HepG2 (cell line): Measurements from ENCODE around the gene TMEM255B. TPM values are rescaled to one million over a fixed set of nuclear protein-coding genes. Genes with fewer than 3 reads are reported as not detected.

Source experiments
- ATAC-seq: fragments of 200-7000 bp; cut with Tn5 transposase; 3 replicates; pipeline ENCODE4 v1.9.1; 2020; ENCODE audit warnings: mild to moderate bottlenecking, moderate library complexity
- BruUV-seq: library from RNA; stranded (reverse); fragments of 400-500 nt; replicated peaks from 2 replicates; lab custom pipeline; 2021; lab: Mats Ljungman, UMichigan
- CTCF ChIA-PET: fragments of 300-600 bp; formaldehyde crosslinking; extraction: SDS; loops from one replicate; lab custom pipeline; 2021; ENCODE audit warnings: low total read pairs, inconsistent platforms, low intra/inter-chr PET ratio; lab: Yijun Ruan, JAX
- POLR2A ChIA-PET: fragments of 350-600 bp; sonication (Branson Sonifier 250); formaldehyde crosslinking; loops from one replicate; lab custom pipeline; 2020; ENCODE audit warnings: antibody characterized with exemption, inconsistent platforms; lab: Yijun Ruan, JAX
- DNase-seq: peaks from one replicate; pipeline ENCODE4 v3.0.0-alpha.2; 2015; ENCODE audit warnings: low spot score
- FAIRE-seq: peaks from 3 replicates; lab custom pipeline; 2011; peaks lifted over from hg19 to GRCh38; lab: Jason Lieb, UNC
- H2AFZ ChIP-seq: one replicate; pipeline ENCODE4 v1.6.1; 2011; ENCODE audit warnings: low read length, inconsistent platforms
- H3K27ac ChIP-seq: fragments of 300-600 bp; 3 replicates; pipeline ENCODE4 v1.8.0; 2011; ENCODE audit warnings: mixed run types, mild to moderate bottlenecking, mixed read lengths, low read length, inconsistent platforms; ENCODE audit not compliant: insufficient read depth; ENCODE audit errors: extremely low read length
- H3K27me3 ChIP-seq, 2 experiments: fragments of 200-600 bp in 1 of 2; 2 replicates in 1 of 2; 3 replicates in 1 of 2; pipeline versions ENCODE4 v1.6.0 to v1.8.0; 2011; ENCODE audit warnings: low read length in 2 of 2, mild to moderate bottlenecking in 2 of 2, moderate library complexity in 2 of 2, inconsistent platforms in 1 of 2; ENCODE audit not compliant: insufficient read depth in 2 of 2, control insufficient read depth in 1 of 2
- H3K36me3 ChIP-seq, 2 experiments: fragments of 200-600 bp in 1 of 2; replicated peaks in 1 of 2; 2 replicates in 1 of 2; 3 replicates in 1 of 2; pipeline versions ENCODE4 v1.5.1 to v1.8.0; 2011; ENCODE audit warnings: low read length in 2 of 2, inconsistent platforms in 1 of 2; ENCODE audit not compliant: insufficient read depth in 2 of 2, control insufficient read depth in 1 of 2
- H3K4me1 ChIP-seq: 2 replicates; pipeline ENCODE4 v1.5.1; 2012; ENCODE audit warnings: low read length, inconsistent platforms; ENCODE audit not compliant: insufficient read depth
- H3K4me2 ChIP-seq: 2 replicates; pipeline ENCODE4 v1.6.0; 2011; ENCODE audit warnings: low read depth, low read length, inconsistent platforms
- H3K4me3 ChIP-seq, 3 experiments: fragments of 200-600 bp in 1 of 3; sonication (generic), shearing (Covaris generic) in 1 of 3; replicated peaks in 1 of 3; 2 replicates each; pipeline ENCODE4 v1.5.1; 2011 to 2016; ENCODE audit warnings: low read length in 3 of 3, inconsistent platforms in 2 of 3, low read depth in 2 of 3, mild to moderate bottlenecking in 2 of 3, control low read depth in 1 of 3, mixed read lengths in 1 of 3; ENCODE audit not compliant: insufficient read depth in 1 of 3
- H3K79me2 ChIP-seq: one replicate; pipeline ENCODE4 v1.6.1; 2011; ENCODE audit warnings: low read length, inconsistent platforms; ENCODE audit not compliant: insufficient read depth
- H3K9ac ChIP-seq: 2 replicates; pipeline ENCODE4 v1.6.0; 2011; ENCODE audit warnings: mild to moderate bottlenecking, low read depth, low read length, inconsistent platforms; ENCODE audit not compliant: insufficient read depth
- H3K9me3 ChIP-seq: 2 replicates; pipeline ENCODE4 v1.5.1; 2012; ENCODE audit warnings: mild to moderate bottlenecking, low read length
- H4K20me1 ChIP-seq: 2 replicates; pipeline ENCODE4 v1.6.0; 2011; ENCODE audit warnings: inconsistent platforms, mild to moderate bottlenecking, low read length, moderate library complexity; ENCODE audit not compliant: insufficient read depth
- FOXP1 ChIP-seq, 2 experiments: fragments of 450-650 bp in 1 of 2; IDR thresholded peaks; 2 replicates each; pipeline ENCODE4 v1.6.1; 2017 to 2018; ENCODE audit warnings: antibody characterized with exemption in 1 of 2
- MED13 ChIP-seq: sonication (generic); formaldehyde crosslinking; IDR thresholded peaks from 2 replicates; pipeline ENCODE4 v1.5.0; 2020; ENCODE audit warnings: missing genetic modification reagents
- PBX3 ChIP-seq: sonication (generic); formaldehyde crosslinking; IDR thresholded peaks from 2 replicates; pipeline ENCODE4 v1.8.1; 2023; ENCODE audit warnings: missing genetic modification reagents, inconsistent platforms, borderline replicate concordance
- RNF2 ChIP-seq: fragments of 450-650 bp; conservative IDR thresholded peaks from 2 replicates; pipeline ENCODE4 v1.6.1; 2016; ENCODE audit warnings: low read depth
- TOPORS ChIP-seq: sonication (generic); formaldehyde crosslinking; IDR thresholded peaks from 2 replicates; pipeline ENCODE4 v1.8.0; 2023; ENCODE audit warnings: mild to moderate bottlenecking, missing genetic modification reagents
- YY1 ChIP-seq: IDR thresholded peaks from 2 replicates; pipeline ENCODE4 v1.6.1; 2011; ENCODE audit warnings: low read length, low read depth, moderate library complexity, mild to moderate bottlenecking; ENCODE audit not compliant: insufficient read depth, insufficient replicate concordance
- ZNF484 ChIP-seq: sonication (generic); formaldehyde crosslinking; IDR thresholded peaks from 2 replicates; pipeline ENCODE4 v1.5.1; 2020; ENCODE audit warnings: mild to moderate bottlenecking, low read depth, missing genetic modification reagents, borderline replicate concordance
- ZNF746 ChIP-seq: sonication (generic); formaldehyde crosslinking; IDR thresholded peaks from 2 replicates; pipeline ENCODE4 v1.8.0; 2022; ENCODE audit warnings: mild to moderate bottlenecking, missing genetic modification reagents
- WGBS: methylation state at CpG from one replicate; pipeline ENCODE4 v1.1.6; 2017; ENCODE audit warnings: low lambda C conversion rate; 5-methylcytosine and 5-hydroxymethylcytosine counted together
- in situ Hi-C: cut with HindIII; loops from 2 replicates; pipeline ENCODE4 v1.10.0; 2017; ENCODE audit warnings: low pct_unique_long_range_greater_than_20kb; ENCODE audit not compliant: extremely low pct_ligation_motif_present
- intact Hi-C: fragments of 100-400 bp; cut with micrococcal nuclease; formaldehyde crosslinking; loops from one replicate; pipeline ENCODE4 v1.10.0; 2022; ENCODE audit not compliant: unreplicated experiment
- polyA plus RNA-seq, 8 experiments: library from polyadenylated mRNA; depleted of rRNA in 3 of 8; stranded (reverse) in 7 of 8; unstranded in 1 of 8; fragments of >200 nt; fragmentation: Illumina TruSeq in 4 of 8; extraction: Trizol in 4 of 8; gene quantifications; 2 replicates each; pipeline versions ENCODE4 v1.2.1 to v1.2.3, GENCODE V29; 2011 to 2016; ENCODE audit warnings: low read depth in 4 of 8, missing spikeins in 1 of 8, mixed read lengths in 1 of 8; ENCODE audit not compliant: insufficient read depth in 1 of 8
- total RNA-seq, 5 experiments: library from RNA; depleted of rRNA; stranded (reverse); fragments of >200 nt; fragmentation: Illumina TruSeq; extraction: Trizol; gene quantifications; 2 replicates each; pipeline ENCODE4 v1.2.3, GENCODE V29; 2016; ENCODE audit warnings: low read depth in 1 of 5
- TF ChIP-seq, protein P1 (sequence below): sonication (generic); formaldehyde crosslinking; conservative IDR thresholded peaks from 2 replicates; pipeline ENCODE4 v1.8.0; 2022; ENCODE audit warnings: mild to moderate bottlenecking, moderate library complexity, missing genetic modification reagents
- TF ChIP-seq, protein P2 (sequence below): IDR thresholded peaks from 2 replicates; pipeline ENCODE4 v1.6.1; 2016; ENCODE audit warnings: missing compliant biosample characterization, missing genetic modification reagents, borderline replicate concordance
- TF ChIP-seq, protein P3 (sequence below): sonication (generic); formaldehyde crosslinking; IDR thresholded peaks from 2 replicates; pipeline ENCODE4 v1.5.1; 2020; ENCODE audit warnings: mild to moderate bottlenecking, missing genetic modification reagents

Gene TMEM255B
- total and polyA plus RNA-seq, 2 of the 13 experiments (the other 11 are each of a cell fraction or from before 2014, with no cell fraction given), result not detected

DNA sequence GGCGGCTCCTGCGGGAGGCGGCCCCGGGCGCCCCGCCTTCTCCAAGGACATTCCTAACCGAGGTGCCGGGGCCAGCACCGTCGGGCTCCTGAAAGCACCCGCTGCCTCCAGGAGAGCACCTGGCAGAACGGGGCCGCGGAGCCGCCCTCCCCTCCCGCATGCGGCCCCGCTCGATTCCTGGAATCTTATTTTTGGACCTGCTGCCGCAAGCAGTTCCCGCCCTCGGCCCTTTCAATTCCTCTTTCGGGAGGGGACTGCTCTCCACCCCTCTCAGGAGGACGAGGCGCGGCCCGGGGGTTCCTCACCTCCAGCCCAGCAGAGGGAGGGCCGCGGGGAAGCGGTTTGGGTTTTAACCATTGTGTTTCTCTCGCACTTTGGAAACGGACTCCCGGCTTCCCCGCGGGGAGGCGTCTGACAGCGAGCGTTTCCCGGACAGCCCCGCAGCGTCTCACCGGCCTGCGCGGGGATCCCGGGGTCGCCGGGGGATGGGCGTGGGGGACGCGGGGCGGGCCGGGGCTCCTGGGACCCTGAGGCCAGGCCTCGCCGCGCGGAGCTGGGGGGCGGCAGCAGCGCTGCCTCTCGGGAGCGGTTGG, 104.0 kb downstream of the TMEM255B start (continued):
- TF ChIP-seq, protein P1, sequence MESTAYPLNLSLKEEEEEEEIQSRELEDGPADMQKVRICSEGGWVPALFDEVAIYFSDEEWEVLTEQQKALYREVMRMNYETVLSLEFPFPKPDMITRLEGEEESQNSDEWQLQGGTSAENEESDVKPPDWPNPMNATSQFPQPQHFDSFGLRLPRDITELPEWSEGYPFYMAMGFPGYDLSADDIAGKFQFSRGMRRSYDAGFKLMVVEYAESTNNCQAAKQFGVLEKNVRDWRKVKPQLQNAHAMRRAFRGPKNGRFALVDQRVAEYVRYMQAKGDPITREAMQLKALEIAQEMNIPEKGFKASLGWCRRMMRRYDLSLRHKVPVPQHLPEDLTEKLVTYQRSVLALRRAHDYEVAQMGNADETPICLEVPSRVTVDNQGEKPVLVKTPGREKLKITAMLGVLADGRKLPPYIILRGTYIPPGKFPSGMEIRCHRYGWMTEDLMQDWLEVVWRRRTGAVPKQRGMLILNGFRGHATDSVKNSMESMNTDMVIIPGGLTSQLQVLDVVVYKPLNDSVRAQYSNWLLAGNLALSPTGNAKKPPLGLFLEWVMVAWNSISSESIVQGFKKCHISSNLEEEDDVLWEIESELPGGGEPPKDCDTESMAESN (CRISPR knock-in tag), result no peak
- TF ChIP-seq YY1 (no peak), MED13 (CRISPR knock-in tag) (no peak)
- TF ChIP-seq, protein P2, sequence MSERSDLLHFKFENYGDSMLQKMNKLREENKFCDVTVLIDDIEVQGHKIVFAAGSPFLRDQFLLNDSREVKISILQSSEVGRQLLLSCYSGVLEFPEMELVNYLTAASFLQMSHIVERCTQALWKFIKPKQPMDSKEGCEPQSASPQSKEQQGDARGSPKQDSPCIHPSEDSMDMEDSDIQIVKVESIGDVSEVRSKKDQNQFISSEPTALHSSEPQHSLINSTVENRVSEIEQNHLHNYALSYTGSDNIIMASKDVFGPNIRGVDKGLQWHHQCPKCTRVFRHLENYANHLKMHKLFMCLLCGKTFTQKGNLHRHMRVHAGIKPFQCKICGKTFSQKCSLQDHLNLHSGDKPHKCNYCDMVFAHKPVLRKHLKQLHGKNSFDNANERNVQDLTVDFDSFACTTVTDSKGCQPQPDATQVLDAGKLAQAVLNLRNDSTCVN (CRISPR knock-in tag), result no peak
- TF ChIP-seq, all 625 proteins: peak for 0

- Histone ChIP-seq H3K4me2 (peak within 1 kb of the TSS; percentile 27; the same call in 1 of the 2 replicates), H3K36me3 (no peaks in the 10 kb centered on the region), H4K20me1 (no peaks in the 10 kb centered on the region), H2AFZ (no peak within 1 kb of the TSS), H3K9ac (no peak within 1 kb of the TSS), H3K27me3 (peaks cover 4 to 15% of the 10 kb centered on the region in 2 experiments; a peak in 4 of 5 replicates), H3K4me1 (peaks cover 25% of the 10 kb centered on the region), H3K4me3 (peak within 1 kb of the TSS in 2 of 3 experiments; percentile 16 to 40; a peak in 3 of 6 replicates), H3K79me2 (no peaks in the 10 kb centered on the region), H3K27ac (no peak within 1 kb of the TSS), H3K9me3 (no peaks in the 10 kb centered on the region)
- ATAC-seq, result peak; percentile 22; the same call in 2 of the 3 replicates
- intact Hi-C loops (no loop called here), in situ Hi-C loops (no loop called here)
- FAIRE-seq, result no peak
- POLR2A ChIA-PET, result no interaction called here
- no peak for DNase-seq
- no TSS peak for BruUV-seq
- 33% methylated on average over 8 of the region's 116 CpGs for WGBS
- CTCF ChIA-PET, result no interaction called here
- TF ChIP-seq TOPORS (CRISPR knock-in tag), result no peak
- TF ChIP-seq ZNF746 (CRISPR knock-in tag), result no peak
- no peak for TF ChIP-seq FOXP1 (IDR thresholded peaks at IDR 0.05)
- no peak for TF ChIP-seq FOXP1 (CRISPR knock-in tag; IDR thresholded peaks at IDR 0.05)
- no peak for TF ChIP-seq ZNF484 (CRISPR knock-in tag)
- TF ChIP-seq, protein P3, sequence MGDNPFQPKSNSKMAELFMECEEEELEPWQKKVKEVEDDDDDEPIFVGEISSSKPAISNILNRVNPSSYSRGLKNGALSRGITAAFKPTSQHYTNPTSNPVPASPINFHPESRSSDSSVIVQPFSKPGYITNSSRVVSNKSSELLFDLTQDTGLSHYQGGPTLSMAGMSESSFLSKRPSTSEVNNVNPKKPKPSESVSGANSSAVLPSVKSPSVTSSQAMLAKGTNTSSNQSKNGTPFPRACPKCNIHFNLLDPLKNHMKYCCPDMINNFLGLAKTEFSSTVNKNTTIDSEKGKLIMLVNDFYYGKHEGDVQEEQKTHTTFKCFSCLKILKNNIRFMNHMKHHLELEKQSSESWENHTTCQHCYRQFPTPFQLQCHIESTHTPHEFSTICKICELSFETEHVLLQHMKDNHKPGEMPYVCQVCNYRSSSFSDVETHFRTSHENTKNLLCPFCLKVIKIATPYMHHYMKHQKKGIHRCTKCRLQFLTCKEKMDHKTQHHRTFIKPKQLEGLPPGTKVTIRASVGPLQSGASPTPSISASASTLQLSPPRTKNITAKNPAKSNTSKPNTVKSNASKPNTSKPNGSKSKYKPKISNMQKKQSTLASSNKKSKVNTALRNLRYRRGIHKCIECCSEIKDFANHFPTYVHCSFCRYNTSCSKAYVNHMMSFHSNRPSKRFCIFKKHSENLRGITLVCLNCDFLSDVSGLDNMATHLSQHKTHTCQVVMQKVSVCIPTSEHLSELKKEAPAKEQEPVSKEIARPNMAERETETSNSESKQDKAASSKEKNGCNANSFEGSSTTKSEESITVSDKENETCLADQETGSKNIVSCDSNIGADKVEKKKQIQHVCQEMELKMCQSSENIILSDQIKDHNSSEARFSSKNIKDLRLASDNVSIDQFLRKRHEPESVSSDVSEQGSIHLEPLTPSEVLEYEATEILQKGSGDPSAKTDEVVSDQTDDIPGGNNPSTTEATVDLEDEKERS (CRISPR knock-in tag), result no peak
- TF ChIP-seq PBX3, result no peak
- TF ChIP-seq RNF2, result no peak
Measured at GRCh38 chr13:113863524-113864272, 104.7 kb downstream of the TMEM255B start, which contains the start of gene GAS6. Gene GAS6 (minus strand): TSS chr13:113864076. CDS start chr13:113863920, 156 bp downstream.
